KOPT-K1 (cell line): ENCODE data around the gene ZNF423.

ENCODE experiments used
- H3K27ac ChIP-seq: fragments of 200-600 bp; sonication (generic); 2 replicates; pipeline ENCODE4 v1.5.1; 2016; ENCODE audit warnings: antibody characterized with exemption, mild to moderate bottlenecking, low read depth, low read length; ENCODE audit not compliant: poor library complexity, severe bottlenecking
- H3K36me3 ChIP-seq: fragments of 200-600 bp; sonication (generic); 2 replicates; pipeline ENCODE4 v1.5.1; 2017; ENCODE audit warnings: antibody characterized with exemption, mild to moderate bottlenecking, low read length, moderate library complexity; ENCODE audit not compliant: insufficient read depth
- H3K9me3 ChIP-seq: fragments of 200-600 bp; sonication (generic); 2 replicates; pipeline ENCODE4 v1.5.1; 2017; ENCODE audit warnings: antibody characterized with exemption, low read length, mild to moderate bottlenecking; ENCODE audit not compliant: insufficient read depth, poor library complexity, severe bottlenecking

ZNF423 gene

GRCh38 chr16:49734331-49734730, 121.6 kb downstream of the ZNF423 start:
- Histone ChIP-seq H3K9me3 (peaks cover 7% of the 10 kb centered on the region), H3K36me3 (no peaks in the 10 kb centered on the region), H3K27ac (no peak overlapping the region)

GRCh38 chr16:49733313-49734009, 122.5 kb downstream of the ZNF423 start:
- peaks cover 7% of the 10 kb centered on the region for H3K9me3 ChIP-seq
- H3K36me3 ChIP-seq, result no peaks in the 10 kb centered on the region
- H3K27ac ChIP-seq, result no peak overlapping the region

- peaks cover 7% of the 10 kb centered on the region for H3K9me3 ChIP-seq
Measured at GRCh38 chr16:49731911-49732310, 124.0 kb downstream of the ZNF423 start.

GRCh38 chr16:49730772-49731171, 125.1 kb downstream of the ZNF423 start:
- H3K27ac ChIP-seq, result no peak overlapping the region
- H3K9me3 ChIP-seq, result peaks cover 7% of the 10 kb centered on the region
- H3K36me3 ChIP-seq, result no peaks in the 10 kb centered on the region

More at GRCh38 chr16:49731911-49732310, 124.0 kb downstream of the ZNF423 start:
- no peaks in the 10 kb centered on the region for H3K36me3 ChIP-seq
- H3K27ac ChIP-seq, result no peak overlapping the region

GRCh38 chr16:49727611-49728010, 128.3 kb downstream of the ZNF423 start:
- H3K36me3 ChIP-seq, result no peaks in the 10 kb centered on the region
- peaks cover 7% of the 10 kb centered on the region for H3K9me3 ChIP-seq
- no peak overlapping the region for H3K27ac ChIP-seq

- Histone ChIP-seq H3K36me3 (no peaks in the 10 kb centered on the region), H3K27ac (no peak overlapping the region), H3K9me3 (peaks cover 7% of the 10 kb centered on the region)
Measured at GRCh38 chr16:49726155-49726554, 129.8 kb downstream of the ZNF423 start.

- Histone ChIP-seq H3K36me3 (no peaks in the 10 kb centered on the region), H3K27ac (no peak overlapping the region), H3K9me3 (peaks cover 7% of the 10 kb centered on the region)
Measured at GRCh38 chr16:49725651-49726050, 130.3 kb downstream of the ZNF423 start.

GRCh38 chr16:49724774-49725173, 131.1 kb downstream of the ZNF423 start:
- Histone ChIP-seq H3K36me3 (no peaks in the 10 kb centered on the region), H3K9me3 (peaks cover 3% of the 10 kb centered on the region), H3K27ac (no peak overlapping the region)

GRCh38 chr16:49723310-49723709, 132.6 kb downstream of the ZNF423 start:
- no peaks in the 10 kb centered on the region for H3K9me3 ChIP-seq
- H3K27ac ChIP-seq, result no peak overlapping the region
- no peaks in the 10 kb centered on the region for H3K36me3 ChIP-seq

- no peaks in the 10 kb centered on the region for H3K9me3 ChIP-seq
- H3K27ac ChIP-seq, result no peak overlapping the region
- H3K36me3 ChIP-seq, result no peaks in the 10 kb centered on the region
Measured at GRCh38 chr16:49720225-49720624, 135.7 kb downstream of the ZNF423 start.

- Histone ChIP-seq H3K9me3 (no peaks in the 10 kb centered on the region), H3K27ac (no peak overlapping the region), H3K36me3 (no peaks in the 10 kb centered on the region)
Measured at GRCh38 chr16:49717689-49718088, 138.2 kb downstream of the ZNF423 start.

GRCh38 chr16:49716339-49716934, 139.5 kb downstream of the ZNF423 start:
- H3K9me3 ChIP-seq, result no peaks in the 10 kb centered on the region
- H3K27ac ChIP-seq, result no peak overlapping the region
- no peaks in the 10 kb centered on the region for H3K36me3 ChIP-seq

- no peaks in the 10 kb centered on the region for H3K36me3 ChIP-seq
- H3K27ac ChIP-seq, result no peak overlapping the region
- no peaks in the 10 kb centered on the region for H3K9me3 ChIP-seq
Measured at GRCh38 chr16:49713770-49714169, 142.1 kb downstream of the ZNF423 start.

GRCh38 chr16:49712542-49712941, 143.4 kb downstream of the ZNF423 start:
- Histone ChIP-seq H3K9me3 (no peaks in the 10 kb centered on the region), H3K27ac (no peak overlapping the region)

GRCh38 chr16:49712106-49712505, 143.8 kb downstream of the ZNF423 start:
- Histone ChIP-seq H3K27ac (no peak overlapping the region), H3K9me3 (no peaks in the 10 kb centered on the region), H3K36me3 (no peaks in the 10 kb centered on the region)

More at GRCh38 chr16:49712542-49712941, 143.4 kb downstream of the ZNF423 start:
- no peaks in the 10 kb centered on the region for H3K36me3 ChIP-seq

- H3K9me3 ChIP-seq, result no peaks in the 10 kb centered on the region
- H3K27ac ChIP-seq, result no peak overlapping the region
- H3K36me3 ChIP-seq, result no peaks in the 10 kb centered on the region
Measured at GRCh38 chr16:49709057-49709456, 146.9 kb downstream of the ZNF423 start.
